Adipose tissue (tissue), 3 donors: ENCODE measurements around the gene CRTAP. TPM values are rescaled to one million over a fixed set of nuclear protein-coding genes. Genes with fewer than 3 reads are reported as not detected.
"Not testable (repeated sequence)": the region's sequence is repeated elsewhere in the genome, so short reads cannot be mapped to it uniquely, and the experiment has no call there.

Experiments used
- H3K27ac ChIP-seq: one replicate; pipeline ENCODE4 v1.5.1; 2013; ENCODE audit warnings: low read depth, low read length
- WGBS, 3 donors: extraction: QIAGEN DNeasy Blood & Tissue Kit; methylation state at CpG; one replicate each; pipeline ENCODE4 v1.1.7; 2013; 5-methylcytosine and 5-hydroxymethylcytosine counted together
- polyA plus RNA-seq, 3 donors: library from polyadenylated mRNA; stranded (reverse); fragments of 200-250 nt; gene quantifications; one replicate each; pipeline ENCODE4 v1.2.3, GENCODE V29; 2013
- donor health status: healthy with polysubstance abuse.
- donor health status: Bipolar disorder and iron deficiency.
- donor health status: healthy.

Gene CRTAP
- polyA plus RNA-seq, 3 donors, result 34.8 to 268 (median 247) TPM

- 0 to 1% (median 1%) methylated on average over 51 of the region's 51 CpGs for WGBS, 3 donors
- peak overlapping the region; percentile 83 for H3K27ac ChIP-seq
Observed at GRCh38 chr3:33096093-33096868, 17.5 kb upstream of the CRTAP start.

- WGBS, 3 donors, result 69 to 95% (median 88%) methylated on average over 3 of the region's 3 CpGs
- no peak overlapping the region for H3K27ac ChIP-seq
Observed at GRCh38 chr3:33099109-33099645, 14.6 kb upstream of the CRTAP start.

GRCh38 chr3:33099701-33100100 lies 14.1 kb upstream of the CRTAP start:
- WGBS, 3 donors, result 65 to 91% (median 90%) methylated on average over 3 of the region's 3 CpGs

GRCh38 chr3:33100229-33100628 lies 13.6 kb upstream of the CRTAP start:
- 75 to 76% (median 75%) methylated on average over 2 of the region's 2 CpGs for WGBS, 3 donors
- no peak overlapping the region for H3K27ac ChIP-seq

More at GRCh38 chr3:33099701-33100100, 14.1 kb upstream of the CRTAP start:
- H3K27ac ChIP-seq, result no peak overlapping the region

- WGBS, 3 donors, result 94 to 97% (median 95%) methylated on average over 3 of the region's 3 CpGs
- no peak overlapping the region for H3K27ac ChIP-seq
Observed at GRCh38 chr3:33103034-33103433, 10.8 kb upstream of the CRTAP start.

- H3K27ac ChIP-seq, result no peak overlapping the region
- WGBS, 3 donors, result 60 to 90% (median 75%) methylated on average over 3 of the region's 3 CpGs
Observed at GRCh38 chr3:33103480-33103879, 10.3 kb upstream of the CRTAP start.

GRCh38 chr3:33104803-33105202 lies 9.0 kb upstream of the CRTAP start:
- H3K27ac ChIP-seq, result no peak overlapping the region
- 86 to 92% (median 91%) methylated on average over 3 of the region's 3 CpGs for WGBS, 3 donors

GRCh38 chr3:33105341-33105948 lies 8.4 kb upstream of the CRTAP start:
- WGBS, 3 donors, result 44 to 70% (median 64%) methylated on average over 3 of the region's 3 CpGs
- no peak overlapping the region for H3K27ac ChIP-seq

- 89 to 96% (median 91%) methylated on average over 2 of the region's 2 CpGs for WGBS, 3 donors
- H3K27ac ChIP-seq, result not testable (repeated sequence)
Observed at GRCh38 chr3:33106854-33107253, 7.0 kb upstream of the CRTAP start.

GRCh38 chr3:33111581-33111980 lies 2.2 kb upstream of the CRTAP start:
- H3K27ac ChIP-seq, result no peak overlapping the region
- WGBS, 3 donors, result 89 to 97% (median 91%) methylated on average over 8 of the region's 8 CpGs

- no peak overlapping the region for H3K27ac ChIP-seq
- 40 to 50% (median 41%) methylated on average over 14 of the region's 14 CpGs for WGBS, 3 donors
Observed at GRCh38 chr3:33114622-33115023, 809 bp downstream of the CRTAP start.

- no peak overlapping the region for H3K27ac ChIP-seq
- WGBS, 3 donors, result 44 to 57% (median 45%) methylated on average over 13 of the region's 13 CpGs
Observed at GRCh38 chr3:33115024-33115768, 1.4 kb downstream of the CRTAP start.

GRCh38 chr3:33117461-33117860 lies 3.6 kb downstream of the CRTAP start:
- no peak overlapping the region for H3K27ac ChIP-seq
- WGBS, 3 donors, result 94 to 97% (median 96%) methylated on average over 3 of the region's 3 CpGs

- 50 to 64% (median 62%) methylated on average over 3 of the region's 3 CpGs for WGBS, 3 donors
- no peak overlapping the region for H3K27ac ChIP-seq
Observed at GRCh38 chr3:33119891-33120290, 6.1 kb downstream of the CRTAP start.

GRCh38 chr3:33122991-33123390 lies 9.2 kb downstream of the CRTAP start:
- 87 to 91% (median 89%) methylated on average over 5 of the region's 5 CpGs for WGBS, 3 donors
- no peak overlapping the region for H3K27ac ChIP-seq

- 41 to 80% (median 74%) methylated on average over 1 of the region's 1 CpG for WGBS, 3 donors
- no peak overlapping the region for H3K27ac ChIP-seq
Observed at GRCh38 chr3:33124638-33125037, 10.8 kb downstream of the CRTAP start.

GRCh38 chr3:33125840-33126239 lies 12.0 kb downstream of the CRTAP start:
- WGBS, 3 donors, result 90 to 93% (median 93%) methylated on average over 3 of the region's 3 CpGs
- H3K27ac ChIP-seq, result no peak overlapping the region

- 57 to 75% (median 71%) methylated on average over 1 of the region's 1 CpG for WGBS, 3 donors
- H3K27ac ChIP-seq, result no peak overlapping the region
Observed at GRCh38 chr3:33128706-33129105, 14.9 kb downstream of the CRTAP start.

GRCh38 chr3:33130144-33130543 lies 16.3 kb downstream of the CRTAP start:
- 60 to 85% (median 82%) methylated on average over 2 of the region's 2 CpGs for WGBS, 3 donors
- no peak overlapping the region for H3K27ac ChIP-seq
